Astrocyte of the hippocampus (primary cell): ENCODE results near the gene NUP98.
A peak's percentile ranks its signal among the peaks of the same experiment; 100 is the strongest.
"Not testable (repeated sequence)": the region's sequence is repeated elsewhere in the genome, so short reads cannot be mapped to it uniquely, and the experiment has no call there.

Source experiments
- DNase-seq: peaks from one replicate; pipeline ENCODE4 v3.0.0; 2011; ENCODE audit warnings: low read depth, low spot score

NUP98 gene

DNA sequence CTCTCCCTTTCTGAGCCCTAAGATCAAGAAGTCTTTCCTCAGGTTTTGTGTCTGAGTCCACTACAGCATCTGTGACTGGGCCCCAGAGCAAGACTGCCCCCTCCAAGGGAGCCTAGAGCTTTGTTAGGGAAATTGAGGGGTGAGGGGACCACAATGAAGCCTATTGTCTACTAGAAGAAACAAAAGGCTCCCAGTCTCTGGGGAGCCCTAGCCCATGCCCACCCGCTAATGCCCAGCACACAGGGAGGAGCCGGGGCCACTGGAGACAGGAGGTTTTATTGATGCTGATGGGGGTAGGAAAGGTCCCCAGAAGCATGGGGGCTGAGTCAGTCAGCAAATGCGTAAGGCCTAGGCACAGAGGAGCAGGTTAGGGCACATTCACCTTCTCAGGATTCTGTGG is 29.4 kb upstream of the NUP98 start:
- DNase-seq = no peak

GRCh38 chr11:3825473-3826154 is 28.3 kb upstream of the NUP98 start:
- DNase-seq = no peak

- peak; percentile 37 for DNase-seq
These were observed 27.5 kb upstream of the NUP98 start for GRCh38 chr11:3824714-3825472.

GRCh38 chr11:3823762-3824506 is 26.6 kb upstream of the NUP98 start:
- no peak for DNase-seq

GRCh38 chr11:3823303-3823702 is 25.9 kb upstream of the NUP98 start:
- DNase-seq = peak; percentile 57

DNA sequence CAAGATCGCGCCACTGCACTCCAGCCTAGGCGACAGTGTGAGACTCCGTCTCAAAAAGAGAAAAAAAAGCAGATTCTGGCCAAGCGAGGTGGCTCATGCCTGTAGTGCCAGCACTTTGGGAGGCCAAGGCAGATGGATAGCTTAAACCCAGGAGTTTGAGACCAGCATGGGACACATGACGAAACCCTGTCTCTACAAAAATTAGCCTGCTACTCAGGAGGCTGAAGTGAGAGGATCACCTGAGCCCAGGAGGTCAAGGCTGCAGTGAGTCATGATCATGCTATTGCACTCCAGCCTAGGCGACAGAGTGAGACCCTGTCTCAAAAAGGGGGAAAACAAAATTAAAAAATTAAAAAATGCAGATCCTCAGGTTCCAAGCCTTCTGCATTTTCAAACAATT is 25.0 kb upstream of the NUP98 start:
- no peak for DNase-seq

DNA sequence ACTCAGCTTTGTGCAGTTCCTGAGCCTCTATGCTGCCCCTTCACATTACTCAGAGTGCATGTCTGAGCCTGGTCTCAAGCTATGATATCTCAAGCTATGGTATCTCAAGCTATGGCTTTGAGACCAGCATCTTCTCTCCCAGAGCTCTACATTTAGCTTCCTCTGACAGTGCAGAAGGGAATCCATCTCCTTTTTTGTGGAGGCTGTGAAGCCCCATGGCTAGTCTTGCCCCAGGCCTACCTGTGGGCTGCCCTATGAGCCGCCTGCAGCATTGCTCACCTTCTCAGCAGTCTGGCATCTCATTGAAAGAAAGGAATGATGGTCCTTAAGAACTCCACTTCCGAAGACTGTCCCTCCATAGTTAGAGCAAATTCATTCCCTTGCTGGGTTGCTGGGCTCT is 23.6 kb upstream of the NUP98 start:
- DNase-seq = no peak

DNA sequence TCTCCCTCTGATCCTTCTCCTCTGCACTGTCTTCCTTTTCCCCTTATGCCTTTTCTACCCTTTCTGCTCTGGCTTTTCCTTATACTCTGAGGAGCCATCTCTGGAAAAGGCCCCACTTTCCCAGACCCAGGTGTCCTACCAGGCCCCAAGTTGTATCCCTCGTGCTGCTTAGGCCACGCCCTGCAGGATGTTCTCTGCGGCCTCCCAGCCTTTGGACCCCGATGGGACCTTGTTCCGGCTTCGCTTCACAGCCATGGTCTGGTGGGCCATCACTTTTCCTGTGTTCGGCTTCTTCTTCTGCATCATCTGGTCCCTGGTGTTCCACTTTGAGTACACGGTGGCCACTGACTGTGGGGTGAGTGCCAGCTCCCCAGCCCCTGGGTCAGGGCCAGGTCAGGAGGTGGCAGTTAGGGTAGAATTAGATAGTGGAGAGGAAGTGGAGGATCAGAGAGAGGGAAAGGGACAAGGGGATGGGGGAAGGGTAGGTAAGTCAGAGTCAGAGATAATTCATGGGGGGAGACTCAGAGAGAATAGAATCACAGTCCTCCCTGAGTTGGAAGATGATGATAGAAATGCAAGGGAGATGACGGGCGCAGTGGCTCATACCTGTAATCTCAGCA is 19.9 kb upstream of the NUP98 start:
- no peak for DNase-seq

DNA sequence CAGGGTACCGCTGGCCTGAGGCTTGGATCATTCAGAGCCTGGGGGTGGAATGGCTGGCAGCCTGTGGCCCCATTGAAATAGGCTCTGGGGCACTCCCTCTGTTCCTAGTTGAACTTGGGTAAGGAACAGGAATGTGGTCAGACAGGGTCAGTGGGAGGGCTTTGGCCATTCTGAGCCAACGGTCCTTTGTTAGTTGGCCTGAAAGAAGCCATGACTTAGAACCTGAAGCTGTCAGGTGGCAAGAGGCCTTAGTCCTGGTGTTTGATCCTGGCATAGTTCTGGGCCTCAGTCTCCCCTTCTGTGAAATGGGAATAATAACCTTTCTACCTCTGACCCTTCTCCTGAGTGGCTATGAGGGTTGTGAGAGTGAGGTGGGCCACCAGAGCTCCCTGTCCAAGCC is 19.3 kb upstream of the NUP98 start:
- no peak for DNase-seq

DNA sequence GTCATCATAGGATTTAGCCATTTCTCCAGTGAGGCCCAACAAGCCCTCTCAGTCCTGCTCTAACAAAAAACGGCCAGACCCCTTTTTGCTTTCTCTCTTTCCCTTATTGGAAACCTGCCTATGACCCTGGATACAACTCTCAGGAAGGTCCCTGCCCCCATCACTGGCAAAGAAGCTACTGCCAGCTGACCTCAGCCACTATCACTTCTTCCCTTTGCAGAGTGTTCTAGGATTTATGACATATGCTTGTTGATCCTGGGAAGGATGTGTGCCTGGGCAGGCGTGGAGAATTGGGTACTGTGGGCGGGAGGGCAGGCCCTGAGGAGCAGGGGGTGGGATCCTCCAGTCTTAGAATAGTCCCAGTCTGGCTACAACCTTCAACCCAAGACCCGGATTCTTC is 18.5 kb upstream of the NUP98 start:
- DNase-seq = no peak

DNA sequence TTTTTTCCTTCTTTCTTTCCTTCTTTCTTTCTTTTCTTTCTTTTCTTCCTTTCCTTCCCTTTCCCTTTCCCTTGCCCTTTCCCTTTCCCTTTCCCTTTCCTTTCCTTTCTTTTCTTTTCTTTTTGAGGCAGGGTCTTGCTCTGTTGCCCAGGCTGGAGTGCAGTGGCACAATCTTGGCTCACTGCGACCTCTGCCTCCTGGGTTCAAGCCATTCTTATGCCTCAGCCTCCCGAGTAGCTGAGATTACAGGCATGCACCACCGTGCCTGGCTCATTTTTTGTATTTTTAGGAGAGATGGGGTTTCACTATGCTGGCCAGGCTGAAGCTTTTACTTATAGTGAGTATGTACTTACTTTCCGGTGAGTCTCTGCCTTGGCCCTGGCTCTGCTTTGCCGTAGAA is 17.5 kb upstream of the NUP98 start:
- DNase-seq = not testable (repeated sequence)

GRCh38 chr11:3810951-3811350 is 13.6 kb upstream of the NUP98 start:
- no peak for DNase-seq

- no peak for DNase-seq
These were observed 13.1 kb upstream of the NUP98 start for GRCh38 chr11:3810446-3810845.

- no peak for DNase-seq
These were observed 12.2 kb upstream of the NUP98 start for GRCh38 chr11:3809624-3809928.

DNA sequence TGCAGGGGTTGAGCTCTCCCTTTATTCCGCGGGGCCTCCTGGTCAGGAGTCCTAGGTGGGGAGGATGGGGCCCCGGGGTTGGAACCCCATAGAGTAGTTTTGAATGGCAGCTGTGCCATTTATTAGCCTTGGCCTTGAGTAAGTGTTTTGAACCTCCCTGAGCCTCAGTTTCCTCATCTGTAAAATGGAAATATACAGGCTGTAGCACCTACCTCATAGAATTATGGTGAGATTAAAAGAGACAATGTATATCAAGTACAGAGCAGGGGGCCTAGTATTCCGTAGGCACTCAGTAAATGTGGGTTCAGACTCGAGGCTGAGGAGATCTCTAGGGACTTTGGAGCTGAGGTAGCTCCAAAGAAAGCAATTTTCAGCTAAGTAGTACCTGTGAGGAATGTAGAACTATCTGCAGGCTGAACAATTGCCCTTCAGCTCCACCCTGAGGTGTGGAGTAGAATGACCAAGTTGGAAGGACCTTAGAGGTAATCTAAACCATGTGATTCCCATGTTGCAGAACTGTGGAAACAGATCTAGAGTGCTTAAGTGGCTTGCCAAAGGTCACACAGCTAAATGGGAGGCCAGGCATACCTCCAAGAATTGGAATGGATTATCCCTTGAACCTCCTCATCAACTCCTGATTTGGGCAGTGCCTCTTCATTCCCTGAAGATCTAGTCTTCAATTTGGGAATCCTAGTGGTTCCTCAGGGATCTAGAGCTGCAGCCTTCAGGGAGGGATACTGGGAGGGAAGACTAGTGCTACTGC is 11.7 kb upstream of the NUP98 start:
- DNase-seq = peak; percentile 62

DNA sequence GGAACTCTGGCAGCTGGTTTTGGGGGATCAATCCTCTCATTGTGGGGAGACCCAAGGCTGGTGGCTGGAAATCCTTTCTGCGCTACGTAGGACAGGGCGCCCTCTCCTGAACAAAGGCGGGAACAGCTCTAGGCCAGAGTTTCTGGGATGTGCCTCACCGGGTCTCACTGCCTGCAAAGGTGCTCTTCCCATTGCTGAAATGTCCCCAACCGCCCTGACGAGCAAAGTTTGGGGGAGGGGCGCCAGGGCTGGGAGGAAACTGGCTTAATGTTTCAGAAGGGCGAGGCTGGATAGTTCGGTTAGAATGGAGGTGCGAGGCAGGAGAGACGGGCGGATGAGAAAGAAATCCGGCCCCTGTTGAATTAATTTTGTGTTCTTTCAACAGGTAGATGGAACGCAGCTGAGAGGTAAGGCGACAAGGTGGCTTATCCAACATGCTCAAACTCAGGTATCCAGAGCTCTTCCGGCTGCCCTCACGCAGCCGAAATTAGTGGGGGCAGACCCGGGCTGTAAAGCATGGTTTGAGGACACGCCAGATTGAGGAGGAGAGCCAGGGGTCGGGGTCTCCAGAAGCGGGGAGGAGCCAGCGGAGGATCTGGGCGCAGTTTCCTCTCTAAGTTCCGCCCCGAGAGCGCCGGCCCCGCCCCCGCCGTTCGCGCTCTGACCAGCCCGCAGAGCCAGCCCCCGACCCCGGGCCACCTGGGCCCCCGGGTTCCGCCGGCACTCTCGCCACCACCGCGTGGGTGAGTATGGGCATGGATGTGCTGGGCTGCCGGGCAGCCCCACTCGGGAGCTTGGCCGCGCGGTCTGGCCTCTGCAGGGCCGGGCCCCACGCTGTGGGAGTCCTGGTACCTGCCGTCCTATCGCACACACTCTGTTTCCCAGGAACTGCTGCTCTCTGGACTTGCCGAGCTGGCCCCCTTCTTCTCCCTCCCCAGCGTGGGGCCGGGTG is 10.8 kb upstream of the NUP98 start, which contains the start of gene PGAP2:
PGAP2 (plus strand) TSS at position 652 of the 952 bp plus-strand sequence. CDS start 2,700 bp downstream, outside the sequence.
- peak; percentile 70 for DNase-seq

- no peak for DNase-seq
These were observed 6.6 kb upstream of the NUP98 start for GRCh38 chr11:3803726-3804495.

GRCh38 chr11:3802011-3802790 is 4.8 kb upstream of the NUP98 start:
- DNase-seq = no peak

GRCh38 chr11:3799873-3800272 is 2.5 kb upstream of the NUP98 start:
- DNase-seq = no peak
